Left lung (tissue), 10 donors: Measurements from ENCODE around the gene ZNF766. TPM values are rescaled to one million over a fixed set of nuclear protein-coding genes. Genes with fewer than 3 reads are reported as not detected.

Experiments
- ATAC-seq: fragments of 200-7000 bp; cut with Tn5 transposase; one replicate; pipeline ENCODE4 v1.9.1; 2020; ENCODE audit warnings: moderate library complexity
- DNase-seq, 4 donors: peaks; one replicate each; pipeline ENCODE4 v3.0.0-alpha.2; 2013 to 2020
- H3K27ac ChIP-seq, 2 donors: fragments of 200-600 bp; sonication (generic) in 1 of 2; one replicate each; pipeline versions ENCODE4 v1.5.0 to v1.8.0; 2020 to 2021
- H3K27me3 ChIP-seq, 2 donors: fragments of 200-600 bp; sonication (generic) in 1 of 2; one replicate each; pipeline versions ENCODE4 v1.5.0 to v1.8.0; 2020 to 2021
- H3K36me3 ChIP-seq, 2 donors: fragments of 200-600 bp; sonication (generic) in 1 of 2; one replicate each; pipeline versions ENCODE4 v1.5.0 to v1.8.0; 2020 to 2021
- H3K4me1 ChIP-seq, 2 donors: fragments of 200-600 bp; one replicate each; pipeline ENCODE4 v1.8.0; 2021
- H3K4me3 ChIP-seq, 2 donors: fragments of 200-600 bp; sonication (generic) in 1 of 2; one replicate each; pipeline versions ENCODE4 v1.5.0 to v1.8.0; 2020 to 2021; ENCODE audit warnings: mild to moderate bottlenecking in 1 of 2
- H3K9me3 ChIP-seq, 2 donors: fragments of 200-600 bp; sonication (generic) in 1 of 2; one replicate each; pipeline versions ENCODE4 v1.5.0 to v1.8.0; 2020 to 2021
- CTCF ChIP-seq, 2 donors: fragments of 200-600 bp; sonication (generic) in 1 of 2; IDR thresholded peaks; one replicate each; pipeline versions ENCODE4 v1.5.0 to v1.8.0; 2021; ENCODE audit warnings: antibody characterized with exemption in 2 of 2
- intact Hi-C, 2 donors: fragments of 100-400 bp; cut with DNase I; formaldehyde crosslinking; loops; one replicate each; pipeline versions ENCODE4 v1.11.2 to v1.14.2; 2022
- polyA plus RNA-seq, 6 donors: library from polyadenylated mRNA; unstranded; fragments of 120-200 nt; gene quantifications; one replicate each; pipeline ENCODE4 v1.2.1, GENCODE V29; 2013; ENCODE audit not compliant: insufficient read length in 6 of 6
- total RNA-seq, 2 donors: library from RNA; stranded (reverse); fragmentation: NEBNext Ultra II Directional; extraction: Animal tissue kit (Norgen Biotek cat#: 25700); gene quantifications; one replicate each; pipeline ENCODE4 v1.2.1, GENCODE V29; 2021
- donor health status: DM: no; HTN: yes; CAD: no.
- donor health status: DM: no; HTN: no; CAD: no.

The ZNF766 gene
- total and polyA plus RNA-seq, 8 donors, result 14.1 to 22.8 (median 17.3) TPM

- Histone ChIP-seq H3K4me1 (no peaks in the 10 kb centered on the region), H3K36me3 (peaks cover 6 to 99% of the 10 kb centered on the region in 2 donors), H3K9me3 (no peaks in the 10 kb centered on the region), H3K27ac (no peak overlapping the region), H3K4me3 (no peak overlapping the region), H3K27me3 (no peaks in the 10 kb centered on the region)
- intact Hi-C loops, result no loop called here
- DNase-seq (no peak), ATAC-seq (no peak)
- TF ChIP-seq CTCF (IDR thresholded peaks at IDR 0.05), result no peak
These were observed 45.2 kb upstream of the ZNF766 start for GRCh38 chr19:52224211-52224610.

GRCh38 chr19:52226652-52227051 lies 42.7 kb upstream of the ZNF766 start:
- Histone ChIP-seq H3K27me3 (no peaks in the 10 kb centered on the region), H3K36me3 (peaks cover 0 to 84% of the 10 kb centered on the region in 2 donors), H3K9me3 (no peaks in the 10 kb centered on the region), H3K4me1 (no peaks in the 10 kb centered on the region), H3K4me3 (no peak overlapping the region), H3K27ac (no peak overlapping the region)
- TF ChIP-seq CTCF (IDR thresholded peaks at IDR 0.05), result no peak
- ATAC-seq (no peak), DNase-seq (no peak)
- intact Hi-C loops, result no loop called here

GRCh38 chr19:52227196-52227940 lies 42.0 kb upstream of the ZNF766 start:
- Histone ChIP-seq H3K36me3 (peaks cover 0 to 76% of the 10 kb centered on the region in 2 donors), H3K9me3 (no peaks in the 10 kb centered on the region), H3K4me1 (no peaks in the 10 kb centered on the region), H3K27me3 (no peaks in the 10 kb centered on the region), H3K4me3 (no peak overlapping the region), H3K27ac (no peak overlapping the region)
- DNase-seq (no peak), ATAC-seq (no peak)
- intact Hi-C loops, result no loop called here
- TF ChIP-seq CTCF (IDR thresholded peaks at IDR 0.05), result no peak

- H3K4me3 ChIP-seq, result no peak overlapping the region
- ATAC-seq (no peak), DNase-seq (no peak)
- intact Hi-C loops, result no loop called here
- no peak for TF ChIP-seq CTCF (IDR thresholded peaks at IDR 0.05)
- no peaks in the 10 kb centered on the region for H3K9me3 ChIP-seq
- no peak overlapping the region for H3K27ac ChIP-seq
- H3K4me1 ChIP-seq, result no peaks in the 10 kb centered on the region
- no peaks in the 10 kb centered on the region for H3K27me3 ChIP-seq
- H3K36me3 ChIP-seq, result peaks cover 0 to 70% of the 10 kb centered on the region in 2 donors
These were observed 41.4 kb upstream of the ZNF766 start for GRCh38 chr19:52227980-52228379.

- ATAC-seq (no peak), DNase-seq (no peak)
- Histone ChIP-seq H3K27me3 (no peaks in the 10 kb centered on the region), H3K9me3 (no peaks in the 10 kb centered on the region), H3K4me3 (no peak overlapping the region), H3K27ac (no peak overlapping the region), H3K4me1 (no peaks in the 10 kb centered on the region), H3K36me3 (peaks cover 0 to 55% of the 10 kb centered on the region in 2 donors)
- intact Hi-C loops, result no loop called here
- TF ChIP-seq CTCF (IDR thresholded peaks at IDR 0.05), result no peak
These were observed 39.9 kb upstream of the ZNF766 start for GRCh38 chr19:52229524-52229923.
